NB4 (cell line): ENCODE results near the gene RPL27A.

Experiments
- DNase-seq: peaks from one replicate; pipeline ENCODE4 v3.0.0; 2010; ENCODE audit warnings: low read depth
- H3K4me3 ChIP-seq: one replicate; pipeline ENCODE4 v1.5.1; 2011; ENCODE audit warnings: mild to moderate bottlenecking, low read depth, low read length, moderate library complexity
- MYC ChIP-seq: IDR thresholded peaks from 2 replicates; pipeline ENCODE4 v1.6.1; 2011; ENCODE audit warnings: low read depth, low read length
- POLR2A ChIP-seq: IDR thresholded peaks from 2 replicates; pipeline ENCODE4 v1.6.1; 2011; ENCODE audit warnings: mild to moderate bottlenecking; ENCODE audit not compliant: insufficient read length; ENCODE audit errors: extremely low read depth
- TF ChIP-seq, protein P1 (sequence below): IDR thresholded peaks from 2 replicates; pipeline ENCODE4 v1.6.1; 2011; ENCODE audit warnings: low read depth, low read length
- TF ChIP-seq, protein P2 (sequence below): IDR thresholded peaks from one replicate; pipeline ENCODE4 v1.5.1; 2012; ENCODE audit warnings: low read depth, low read length

RPL27A gene

DNA sequence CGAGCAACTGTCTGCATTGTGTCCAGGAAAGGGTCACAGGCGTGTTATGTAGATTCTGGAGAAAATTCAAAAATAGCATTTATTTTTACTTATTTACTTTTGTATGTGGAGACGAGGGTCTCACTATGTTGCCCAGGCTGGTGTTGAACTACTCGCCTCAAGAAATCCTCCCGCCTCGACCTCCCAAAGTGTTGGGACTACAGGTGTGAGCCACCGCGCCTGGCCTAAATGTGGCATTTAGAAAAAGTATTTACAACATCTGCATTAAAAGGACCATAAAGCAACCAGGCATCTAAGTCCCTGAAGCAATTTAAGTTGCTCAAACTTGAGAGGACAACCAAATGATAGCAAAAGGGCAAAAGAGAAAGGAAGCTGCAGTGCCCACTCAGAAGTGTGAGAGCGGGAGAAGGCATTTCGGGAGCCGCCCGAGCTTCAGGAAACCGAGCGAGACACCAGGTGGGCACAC, 722 bp upstream of the RPL27A start:
- no peak for TF ChIP-seq MYC
- no peak for TF ChIP-seq POLR2A
- TF ChIP-seq, protein P1, sequence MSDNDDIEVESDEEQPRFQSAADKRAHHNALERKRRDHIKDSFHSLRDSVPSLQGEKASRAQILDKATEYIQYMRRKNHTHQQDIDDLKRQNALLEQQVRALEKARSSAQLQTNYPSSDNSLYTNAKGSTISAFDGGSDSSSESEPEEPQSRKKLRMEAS: no peak
- TF ChIP-seq, protein P2, sequence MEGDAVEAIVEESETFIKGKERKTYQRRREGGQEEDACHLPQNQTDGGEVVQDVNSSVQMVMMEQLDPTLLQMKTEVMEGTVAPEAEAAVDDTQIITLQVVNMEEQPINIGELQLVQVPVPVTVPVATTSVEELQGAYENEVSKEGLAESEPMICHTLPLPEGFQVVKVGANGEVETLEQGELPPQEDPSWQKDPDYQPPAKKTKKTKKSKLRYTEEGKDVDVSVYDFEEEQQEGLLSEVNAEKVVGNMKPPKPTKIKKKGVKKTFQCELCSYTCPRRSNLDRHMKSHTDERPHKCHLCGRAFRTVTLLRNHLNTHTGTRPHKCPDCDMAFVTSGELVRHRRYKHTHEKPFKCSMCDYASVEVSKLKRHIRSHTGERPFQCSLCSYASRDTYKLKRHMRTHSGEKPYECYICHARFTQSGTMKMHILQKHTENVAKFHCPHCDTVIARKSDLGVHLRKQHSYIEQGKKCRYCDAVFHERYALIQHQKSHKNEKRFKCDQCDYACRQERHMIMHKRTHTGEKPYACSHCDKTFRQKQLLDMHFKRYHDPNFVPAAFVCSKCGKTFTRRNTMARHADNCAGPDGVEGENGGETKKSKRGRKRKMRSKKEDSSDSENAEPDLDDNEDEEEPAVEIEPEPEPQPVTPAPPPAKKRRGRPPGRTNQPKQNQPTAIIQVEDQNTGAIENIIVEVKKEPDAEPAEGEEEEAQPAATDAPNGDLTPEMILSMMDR: no peak

DNA sequence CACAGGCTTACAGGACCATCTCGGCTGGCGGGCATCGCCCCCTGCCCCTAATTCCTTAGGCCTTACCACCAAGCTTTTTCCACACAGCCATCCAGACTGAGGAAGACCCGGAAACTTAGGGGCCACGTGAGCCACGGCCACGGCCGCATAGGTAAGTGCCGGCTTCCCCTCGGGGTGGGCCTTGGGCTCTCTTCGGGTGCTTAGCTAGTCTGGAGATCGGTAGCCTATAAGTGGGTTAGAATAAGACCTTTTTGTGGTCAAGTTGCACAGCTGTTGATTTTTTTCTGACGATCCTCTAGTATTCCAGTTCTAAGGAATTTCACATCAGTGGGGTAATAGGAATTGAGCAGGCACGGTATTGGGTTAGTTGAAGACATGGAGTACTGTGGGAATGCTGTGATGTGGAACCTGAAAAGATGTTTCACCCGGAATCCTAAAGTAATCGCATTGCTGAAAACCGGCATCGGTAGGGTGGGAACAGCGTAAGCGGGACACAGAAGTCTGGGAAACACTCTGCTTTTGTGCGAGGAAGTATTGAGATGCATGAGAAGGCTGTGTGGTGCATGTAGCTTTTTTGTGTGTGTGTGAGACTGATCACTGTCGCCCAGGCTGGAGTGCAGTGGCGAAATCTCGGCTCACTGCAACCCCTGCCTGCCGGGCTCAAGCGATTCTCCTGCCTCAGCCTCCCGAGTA, 669 bp downstream of the RPL27A start:
- TF ChIP-seq, protein P1: no peak
- TF ChIP-seq, protein P2: no peak
- no peak for TF ChIP-seq POLR2A
- no peak for TF ChIP-seq MYC
- no peak for DNase-seq
- peak overlapping the region; percentile 98 for H3K4me3 ChIP-seq

More for the DNA sequence above, 722 bp upstream of the RPL27A start:
- no peak for DNase-seq
- peak overlapping the region; percentile 98 for H3K4me3 ChIP-seq

DNA sequence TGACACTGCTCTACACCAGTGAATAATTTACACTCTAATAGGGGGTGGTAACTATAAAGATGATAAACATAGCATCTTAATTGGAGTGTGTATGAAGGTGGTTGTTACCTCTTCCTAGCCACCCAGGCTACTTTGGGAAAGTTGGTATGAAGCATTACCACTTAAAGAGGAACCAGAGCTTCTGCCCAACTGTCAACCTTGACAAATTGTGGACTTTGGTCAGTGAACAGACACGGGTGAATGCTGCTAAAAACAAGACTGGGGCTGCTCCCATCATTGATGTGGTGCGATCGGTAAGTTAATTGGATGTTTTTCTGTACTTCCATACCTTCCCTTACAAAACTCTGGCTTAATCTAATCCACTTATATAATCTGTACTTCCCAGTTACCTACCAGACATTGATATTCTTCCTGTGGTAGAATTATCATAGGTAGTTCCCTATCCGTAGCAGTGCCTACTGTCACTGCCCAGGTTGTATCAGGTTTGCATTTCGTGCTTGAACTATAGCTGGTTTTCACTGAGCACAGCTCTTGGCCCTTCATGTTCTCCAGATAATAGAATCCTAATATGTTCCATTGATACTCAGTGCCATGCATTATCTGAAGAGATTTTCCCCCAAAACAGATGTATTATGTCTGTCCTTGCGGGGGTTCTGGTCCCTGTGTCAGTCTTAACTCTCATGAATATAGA, 2.2 kb downstream of the RPL27A start:
- DNase-seq: peak; percentile 23
- peak overlapping the region; percentile 98 for H3K4me3 ChIP-seq
- no peak for TF ChIP-seq POLR2A
- TF ChIP-seq, protein P2: no peak
- TF ChIP-seq MYC: no peak
- TF ChIP-seq, protein P1: no peak

DNA sequence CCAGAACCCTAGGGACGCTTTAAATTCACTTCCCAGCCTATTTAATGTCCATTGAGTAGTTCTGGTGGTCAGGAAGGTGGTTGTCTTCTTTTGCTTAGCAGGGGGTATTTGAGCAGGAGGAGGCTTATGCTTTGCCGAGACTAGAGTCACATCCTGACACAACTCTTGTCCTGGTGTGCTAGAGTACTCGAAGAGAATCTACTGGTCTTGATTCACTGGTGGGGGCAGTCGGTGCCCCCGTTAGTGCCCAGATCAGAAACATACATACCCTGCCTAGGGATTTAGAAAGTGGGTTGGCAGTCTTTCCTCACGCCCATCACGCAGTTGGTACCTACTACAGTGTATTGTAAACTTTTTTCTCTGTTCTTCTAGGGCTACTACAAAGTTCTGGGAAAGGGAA, 2.7 kb downstream of the RPL27A start:
- H3K4me3 ChIP-seq: peak overlapping the region; percentile 98
- no peak for DNase-seq
- TF ChIP-seq, protein P1: no peak
- TF ChIP-seq MYC: no peak
- TF ChIP-seq, protein P2: no peak
- TF ChIP-seq POLR2A: no peak

DNA sequence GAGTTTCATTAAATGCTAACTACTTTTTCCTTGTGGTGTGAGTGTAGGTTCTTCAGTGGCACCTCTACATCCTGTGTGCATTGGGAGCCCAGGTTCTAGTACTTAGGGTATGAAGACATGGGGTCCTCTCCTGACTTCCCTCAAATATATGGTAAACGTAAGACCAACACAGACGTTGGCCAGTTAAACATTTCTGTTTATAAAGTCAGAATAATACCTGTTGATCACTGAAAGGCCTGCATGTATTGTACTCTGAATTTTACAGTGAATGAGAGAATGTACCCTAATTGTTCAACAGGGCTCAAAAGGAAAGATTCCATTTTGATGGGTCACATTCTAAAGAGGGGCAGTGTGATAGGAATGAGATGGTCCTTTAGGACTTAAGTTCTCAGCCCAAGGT, 3.2 kb downstream of the RPL27A start:
- TF ChIP-seq, protein P2: no peak
- TF ChIP-seq POLR2A (no peak), MYC (no peak)
- TF ChIP-seq, protein P1: no peak
- H3K4me3 ChIP-seq: peak overlapping the region; percentile 98
- no peak for DNase-seq
